ENCODE data around the gene KIF9. TPM values are rescaled to one million over a fixed set of nuclear protein-coding genes. Genes with fewer than 3 reads are reported as not detected.

The KIF9 gene
- total RNA-seq, 1 donor from 2014 or later: 6.9 TPM

- ATAC-seq: peak; percentile 92
- peak; percentile 54 for TF ChIP-seq CTCF (IDR thresholded peaks at IDR 0.05)
- intact Hi-C loops (cut with DNase I): no loop called here
- H3K4me1 ChIP-seq: no peaks in the 10 kb centered on the region
- no peak overlapping the region for H3K27ac ChIP-seq
- no peaks in the 10 kb centered on the region for H3K9me3 ChIP-seq
- peak; percentile 67 for DNase-seq
- no peaks in the 10 kb centered on the region for H3K36me3 ChIP-seq
- H3K27me3 ChIP-seq: no peaks in the 10 kb centered on the region
- H3K4me3 ChIP-seq: no peak overlapping the region
Observed at GRCh38 chr3:47250309-47251060, 32.1 kb downstream of the KIF9 start.

GRCh38 chr3:47247131-47248064 lies 35.2 kb downstream of the KIF9 start:
- intact Hi-C loops (cut with DNase I): no loop called here
- no peaks in the 10 kb centered on the region for H3K4me1 ChIP-seq
- H3K27ac ChIP-seq: no peak overlapping the region
- no peak for ATAC-seq
- no peaks in the 10 kb centered on the region for H3K36me3 ChIP-seq
- H3K4me3 ChIP-seq: no peak overlapping the region
- DNase-seq: peak; percentile 51
- no peak for TF ChIP-seq CTCF (IDR thresholded peaks at IDR 0.05)
- H3K27me3 ChIP-seq: no peaks in the 10 kb centered on the region
- H3K9me3 ChIP-seq: no peaks in the 10 kb centered on the region

- Histone ChIP-seq H3K9me3 (no peaks in the 10 kb centered on the region), H3K36me3 (no peaks in the 10 kb centered on the region), H3K4me3 (no peak overlapping the region), H3K4me1 (no peaks in the 10 kb centered on the region), H3K27me3 (no peaks in the 10 kb centered on the region), H3K27ac (no peak overlapping the region)
- no peak for ATAC-seq
- no peak for DNase-seq
- intact Hi-C loops (cut with DNase I): no loop called here
- no peak for TF ChIP-seq CTCF (IDR thresholded peaks at IDR 0.05)
Observed at GRCh38 chr3:47245271-47245670, 37.3 kb downstream of the KIF9 start.

GRCh38 chr3:47244531-47245100 lies 38.0 kb downstream of the KIF9 start:
- intact Hi-C loops (cut with DNase I): no loop called here
- no peaks in the 10 kb centered on the region for H3K4me1 ChIP-seq
- DNase-seq (peak; percentile 47), ATAC-seq (no peak)
- H3K27ac ChIP-seq: no peak overlapping the region
- H3K9me3 ChIP-seq: no peaks in the 10 kb centered on the region
- no peaks in the 10 kb centered on the region for H3K27me3 ChIP-seq
- H3K36me3 ChIP-seq: no peaks in the 10 kb centered on the region
- H3K4me3 ChIP-seq: no peak overlapping the region
- TF ChIP-seq CTCF (IDR thresholded peaks at IDR 0.05): no peak

GRCh38 chr3:47243419-47244147 lies 39.0 kb downstream of the KIF9 start:
- Histone ChIP-seq H3K4me3 (no peak overlapping the region), H3K9me3 (no peaks in the 10 kb centered on the region), H3K4me1 (no peaks in the 10 kb centered on the region), H3K36me3 (no peaks in the 10 kb centered on the region), H3K27me3 (no peaks in the 10 kb centered on the region), H3K27ac (no peak overlapping the region)
- no peak for DNase-seq
- intact Hi-C loops (cut with DNase I): no loop called here
- no peak for TF ChIP-seq CTCF (IDR thresholded peaks at IDR 0.05)
- ATAC-seq: peak; percentile 70

Measured in upper lobe of right lung (tissue), 1 donor.